Neuronal stem cell (in vitro differentiated cells): ENCODE results near the gene GAREM2.

Experiments
- DNase-seq: peaks from one replicate; pipeline ENCODE4 v3.0.0-alpha.2; 2013; ENCODE audit warnings: low spot score
- H2AFZ ChIP-seq: one replicate; pipeline ENCODE4 v1.6.1; 2013; ENCODE audit warnings: mild to moderate bottlenecking, low read length, inconsistent platforms
- H2AK5ac ChIP-seq: 2 replicates; pipeline ENCODE4 v1.6.1; 2013; ENCODE audit warnings: low read depth, mild to moderate bottlenecking, inconsistent platforms, low read length, moderate library complexity, mixed read lengths
- H2BK120ac ChIP-seq: 2 replicates; pipeline ENCODE4 v1.6.1; 2013; ENCODE audit warnings: low read depth, mild to moderate bottlenecking, inconsistent platforms, low read length, moderate library complexity, mixed read lengths
- H2BK12ac ChIP-seq: one replicate; pipeline ENCODE4 v1.6.1; 2013; ENCODE audit warnings: low read length, inconsistent platforms
- H2BK15ac ChIP-seq: 2 replicates; pipeline ENCODE4 v1.6.1; 2013; ENCODE audit warnings: mild to moderate bottlenecking, low read length, inconsistent platforms, mixed read lengths
- H2BK5ac ChIP-seq: one replicate; pipeline ENCODE4 v1.6.1; 2013; ENCODE audit warnings: inconsistent platforms, mild to moderate bottlenecking, low read length, moderate library complexity
- H3K14ac ChIP-seq: one replicate; pipeline ENCODE4 v1.6.1; 2013; ENCODE audit warnings: low read length, inconsistent platforms
- H3K18ac ChIP-seq: 2 replicates; pipeline ENCODE4 v1.6.1; 2013; ENCODE audit warnings: low read length, inconsistent platforms
- H3K23ac ChIP-seq: 2 replicates; pipeline ENCODE4 v1.6.1; 2013; ENCODE audit warnings: low read depth, mild to moderate bottlenecking, mixed read lengths, low read length, inconsistent platforms; ENCODE audit not compliant: poor library complexity
- H3K27ac ChIP-seq: replicated peaks from 3 replicates; pipeline ENCODE4 v1.5.1; 2013; ENCODE audit warnings: low read length, inconsistent platforms
- H3K27me3 ChIP-seq, 3 experiments: 2 replicates each; pipeline ENCODE4 v1.6.1; 2013; ENCODE audit warnings: low read length in 3 of 3, mild to moderate bottlenecking in 2 of 3, inconsistent platforms in 1 of 3, low read depth in 1 of 3, mixed read lengths in 1 of 3, moderate library complexity in 1 of 3; ENCODE audit not compliant: control insufficient read depth in 3 of 3, insufficient read depth in 3 of 3
- H3K36me3 ChIP-seq, 2 donors: replicated peaks in 1 of 2; 2 replicates each; pipeline ENCODE4 v1.6.1; 2013; ENCODE audit warnings: low read length in 2 of 2; ENCODE audit not compliant: control insufficient read depth in 2 of 2, insufficient read depth in 2 of 2
- H3K4ac ChIP-seq: 2 replicates; pipeline ENCODE4 v1.6.1; 2013; ENCODE audit warnings: inconsistent platforms, mild to moderate bottlenecking, low read length, moderate library complexity
- H3K4me1 ChIP-seq, 2 donors: 1 replicate in 1 of 2; 2 replicates in 1 of 2; pipeline ENCODE4 v1.6.1; 2013; ENCODE audit warnings: low read length in 2 of 2, low read depth in 1 of 2; ENCODE audit not compliant: control insufficient read depth in 2 of 2, insufficient read depth in 1 of 2
- H3K4me2 ChIP-seq: one replicate; pipeline ENCODE4 v1.6.1; 2013; ENCODE audit warnings: mild to moderate bottlenecking, low read length, inconsistent platforms; ENCODE audit not compliant: insufficient read depth, poor library complexity, severe bottlenecking
- H3K4me3 ChIP-seq, 2 donors: 2 replicates each; pipeline ENCODE4 v1.5.1; 2013; ENCODE audit warnings: low read length in 2 of 2, mild to moderate bottlenecking in 2 of 2, inconsistent platforms in 1 of 2, moderate library complexity in 1 of 2
- H3K79me1 ChIP-seq: one replicate; pipeline ENCODE4 v1.6.1; 2013; ENCODE audit warnings: low read depth, mild to moderate bottlenecking, inconsistent platforms, low read length, moderate library complexity
- H3K9ac ChIP-seq: one replicate; pipeline ENCODE4 v1.6.1; 2013; ENCODE audit warnings: mild to moderate bottlenecking, low read depth, low read length, inconsistent platforms; ENCODE audit not compliant: poor library complexity
- H3K9me3 ChIP-seq, 2 donors: replicated peaks in 1 of 2; 2 replicates each; pipeline versions ENCODE3 to v1.6.1; 2013; ENCODE audit warnings: low read length in 2 of 2, mild to moderate bottlenecking in 2 of 2, inconsistent platforms in 1 of 2, low read depth in 1 of 2, mixed read lengths in 1 of 2, moderate library complexity in 1 of 2; ENCODE audit not compliant: control insufficient read depth in 2 of 2, insufficient read depth in 1 of 2
- H4K8ac ChIP-seq: one replicate; pipeline ENCODE4 v1.6.1; 2013; ENCODE audit warnings: low read depth, mild to moderate bottlenecking, inconsistent platforms, low read length, moderate library complexity
- H4K91ac ChIP-seq: one replicate; pipeline ENCODE4 v1.6.1; 2013; ENCODE audit warnings: low read length, low read depth, mild to moderate bottlenecking, inconsistent platforms; ENCODE audit not compliant: poor library complexity
- WGBS, 2 donors: extraction: QIAGEN DNeasy Blood & Tissue Kit; methylation state at CpG; one replicate each; pipeline ENCODE4 v1.1.7; 2013; ENCODE audit warnings: missing lambda C conversion rate in 2 of 2, mixed read lengths in 1 of 2; ENCODE audit not compliant: insufficient read length in 2 of 2, insufficient replicate concordance in 1 of 2; ENCODE audit errors: extremely low coverage in 2 of 2; 5-methylcytosine and 5-hydroxymethylcytosine counted together

GAREM2 gene

DNA sequence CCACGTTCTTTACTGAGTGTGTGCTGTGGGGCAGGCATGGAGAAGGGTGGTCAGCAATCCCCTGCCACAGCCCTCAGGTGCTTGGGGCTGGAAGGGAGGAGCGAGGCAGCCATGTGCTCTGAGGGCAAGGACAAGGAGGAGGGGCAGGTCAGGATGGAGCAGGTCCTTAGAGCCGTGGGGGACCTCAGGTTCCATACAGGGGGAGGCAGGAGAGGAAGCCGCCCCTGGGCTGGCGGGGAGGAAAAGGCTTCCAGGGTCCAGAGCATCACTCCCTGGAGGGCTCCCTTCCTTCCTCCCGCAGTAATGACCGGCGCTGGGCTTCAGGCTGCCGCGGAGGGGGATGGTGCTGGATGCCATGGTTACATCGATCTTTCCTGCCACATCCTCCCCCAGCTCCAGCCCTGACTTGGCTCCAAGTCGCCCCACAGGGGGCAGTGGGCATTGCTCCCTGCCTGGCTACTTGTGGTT is 6.6 kb downstream of the GAREM2 start:
- Histone ChIP-seq H4K8ac (no peak overlapping the region), H3K23ac (no peak overlapping the region), H2BK15ac (peak overlapping the region; percentile 76), H3K18ac (peak overlapping the region; percentile 88), H3K9me3 (no peaks in the 10 kb centered on the region), H2BK5ac (no peak overlapping the region), H4K91ac (no peak overlapping the region), H3K27me3 (peaks cover 0 to 9% (median 0%) of the 10 kb centered on the region in 3 experiments), H3K14ac (no peak overlapping the region), H2AFZ (peak overlapping the region; percentile 78), H2BK120ac (no peak overlapping the region), H2BK12ac (no peak overlapping the region), H3K36me3 (peaks cover 28 to 58% of the 10 kb centered on the region in 2 donors), H3K4me3 (peak overlapping the region in 1 of 2 donors; percentile 54), H3K9ac (no peak overlapping the region), H3K79me1 (peaks cover 5% of the 10 kb centered on the region), H2AK5ac (peak overlapping the region; percentile 41), H3K4me2 (peak overlapping the region; percentile 69), H3K27ac (no peak overlapping the region), H3K4ac (no peak overlapping the region), H3K4me1 (peaks cover 30 to 31% of the 10 kb centered on the region in 2 donors)
- DNase-seq = no peak
- no CpG with 5 or more reads among the region's 12 CpGs for WGBS, 2 donors

DNA sequence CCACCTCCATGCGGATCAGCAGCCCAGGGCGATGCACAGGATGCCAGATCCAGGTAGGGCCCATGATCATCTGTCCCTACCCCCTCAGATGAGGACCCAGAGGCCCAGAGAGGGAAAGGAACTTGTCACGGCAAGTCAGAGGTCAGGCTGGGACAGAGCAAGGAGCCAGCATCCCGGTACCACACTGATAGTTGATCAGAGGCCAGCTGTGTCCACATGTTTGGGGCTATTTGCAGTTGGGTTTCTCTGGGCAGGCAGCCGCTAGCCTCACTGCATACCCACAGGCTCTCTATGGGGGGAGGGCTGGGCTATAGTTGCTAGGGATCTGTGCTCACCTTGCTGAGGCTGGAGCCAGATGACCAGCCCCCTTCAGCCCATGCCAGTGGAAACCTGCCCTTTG is 9.6 kb downstream of the GAREM2 start:
- no CpG with 5 or more reads among the region's 5 CpGs for whole genome bisulfite sequencing, 2 donors
- Histone ChIP-seq H2AK5ac (no peak overlapping the region), H2BK5ac (no peak overlapping the region), H3K4me1 (peaks cover 11 to 15% of the 10 kb centered on the region in 2 donors), H3K27ac (no peak overlapping the region), H2BK120ac (no peak overlapping the region), H3K23ac (no peak overlapping the region), H3K36me3 (peaks cover 25 to 65% of the 10 kb centered on the region in 2 donors), H3K27me3 (peaks cover 0 to 11% (median 0%) of the 10 kb centered on the region in 3 experiments), H3K4me2 (no peak overlapping the region), H3K14ac (no peak overlapping the region), H3K9me3 (no peaks in the 10 kb centered on the region), H3K9ac (peak overlapping the region; percentile 7), H3K79me1 (peaks cover 3% of the 10 kb centered on the region), H3K4ac (no peak overlapping the region), H2BK15ac (no peak overlapping the region), H2AFZ (no peak overlapping the region), H2BK12ac (no peak overlapping the region), H3K18ac (no peak overlapping the region), H4K8ac (no peak overlapping the region), H3K4me3 (no peak overlapping the region), H4K91ac (no peak overlapping the region)
- DNase-seq = no peak

DNA sequence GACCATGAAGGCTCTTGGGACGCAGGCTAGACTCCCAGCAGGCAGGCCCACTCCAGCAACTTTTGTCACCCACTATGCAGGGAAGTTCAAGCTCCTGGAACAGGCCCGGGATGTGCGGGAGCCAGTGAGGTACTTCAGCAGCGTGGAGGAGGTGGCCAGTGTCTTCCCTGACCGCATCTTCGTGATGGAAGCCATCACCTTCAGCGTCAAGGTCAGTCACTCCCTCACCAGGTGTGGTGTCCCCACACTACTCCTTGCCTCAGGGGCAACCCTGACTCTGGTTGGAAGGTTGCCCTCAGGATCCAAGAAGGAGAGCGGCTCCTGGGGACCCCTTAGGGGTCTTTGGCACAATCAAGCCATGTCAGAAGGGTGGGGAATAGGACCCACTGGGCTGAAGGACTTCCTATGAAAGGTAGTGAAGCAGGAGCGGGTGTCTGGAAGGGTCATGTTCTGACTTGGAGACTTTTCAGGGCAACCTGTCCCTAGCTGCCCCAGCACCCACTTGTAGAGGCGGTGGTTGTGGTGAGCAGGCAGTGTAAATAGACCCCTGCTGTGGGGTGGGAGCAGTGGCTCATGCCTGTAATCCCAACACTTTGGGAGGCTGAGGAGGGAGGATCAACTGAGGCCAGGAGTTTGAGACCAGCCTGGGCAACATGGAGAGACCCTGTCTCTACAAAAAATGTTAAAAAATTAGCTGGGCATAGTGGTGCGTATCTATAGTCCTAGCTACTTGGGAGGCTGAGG is 10.2 kb downstream of the GAREM2 start:
- Histone ChIP-seq H2BK15ac (no peak overlapping the region), H3K4me3 (no peak overlapping the region), H3K4me2 (no peak overlapping the region), H3K79me1 (peaks cover 3% of the 10 kb centered on the region), H3K4ac (no peak overlapping the region), H3K23ac (no peak overlapping the region), H2AFZ (no peak overlapping the region), H4K8ac (no peak overlapping the region), H3K27me3 (peaks cover 0 to 11% (median 0%) of the 10 kb centered on the region in 3 experiments), H3K18ac (no peak overlapping the region), H3K9me3 (no peaks in the 10 kb centered on the region), H2BK120ac (no peak overlapping the region), H2AK5ac (no peak overlapping the region), H3K9ac (no peak overlapping the region), H3K4me1 (peaks cover 11 to 15% of the 10 kb centered on the region in 2 donors), H4K91ac (no peak overlapping the region), H3K27ac (no peak overlapping the region), H2BK5ac (no peak overlapping the region), H2BK12ac (no peak overlapping the region), H3K36me3 (peaks cover 28 to 65% of the 10 kb centered on the region in 2 donors), H3K14ac (no peak overlapping the region)
- no peak for DNase-seq
- no CpG with 5 or more reads among the region's 11 CpGs for WGBS, 2 donors

DNA sequence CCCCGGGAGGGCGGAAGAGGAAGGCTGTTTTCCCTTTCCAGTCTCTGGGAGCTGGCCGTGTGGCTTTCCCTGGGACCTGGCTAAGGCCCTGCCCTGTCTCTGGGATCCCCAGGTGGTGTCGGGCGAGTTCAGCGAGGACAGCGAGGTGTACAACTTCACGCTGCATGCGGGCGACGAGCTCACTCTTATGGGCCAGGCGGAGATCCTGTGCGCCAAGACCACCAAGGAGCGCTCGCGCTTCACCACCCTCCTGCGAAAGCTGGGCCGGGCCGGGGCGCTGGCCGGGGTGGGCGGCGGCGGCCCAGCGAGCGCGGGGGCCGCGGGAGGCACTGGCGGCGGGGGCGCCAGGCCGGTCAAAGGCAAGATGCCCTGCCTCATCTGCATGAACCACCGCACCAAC is 11.2 kb downstream of the GAREM2 start:
- H3K9ac ChIP-seq = peak overlapping the region; percentile 7
- no CpG with 5 or more reads among the region's 34 CpGs for WGBS, 2 donors
- DNase-seq = no peak
- H4K8ac ChIP-seq = no peak overlapping the region
- H2BK12ac ChIP-seq = no peak overlapping the region
- no peak overlapping the region for H4K91ac ChIP-seq
- H2AFZ ChIP-seq = no peak overlapping the region
- H3K4ac ChIP-seq = no peak overlapping the region
- H3K27ac ChIP-seq = no peak overlapping the region
- no peak overlapping the region for H2BK5ac ChIP-seq
- H2BK15ac ChIP-seq = no peak overlapping the region
- peak overlapping the region; percentile 46 for H3K4me2 ChIP-seq
- peak overlapping the region; percentile 23 for H2BK120ac ChIP-seq
- H2AK5ac ChIP-seq = peak overlapping the region; percentile 48
- H3K9me3 ChIP-seq = no peaks in the 10 kb centered on the region
- H3K4me1 ChIP-seq = peaks cover 8 to 14% of the 10 kb centered on the region in 2 donors
- peaks cover 39 to 74% of the 10 kb centered on the region in 2 donors for H3K36me3 ChIP-seq
- H3K14ac ChIP-seq = no peak overlapping the region
- H3K79me1 ChIP-seq = peaks cover 3% of the 10 kb centered on the region
- peak overlapping the region; percentile 90 for H3K18ac ChIP-seq
- H3K23ac ChIP-seq = peak overlapping the region; percentile 86
- peaks cover 0 to 11% (median 0%) of the 10 kb centered on the region in 3 experiments for H3K27me3 ChIP-seq
- H3K4me3 ChIP-seq = no peak overlapping the region
